ENCODE results near the gene BCAS4. TPM values are rescaled to one million over a fixed set of nuclear protein-coding genes. Genes with fewer than 3 reads are reported as not detected.

BCAS4 gene
- total RNA-seq, 8 experiments from 2014 or later: 2.4 to 20.3 (median 12.0) TPM

DNA sequence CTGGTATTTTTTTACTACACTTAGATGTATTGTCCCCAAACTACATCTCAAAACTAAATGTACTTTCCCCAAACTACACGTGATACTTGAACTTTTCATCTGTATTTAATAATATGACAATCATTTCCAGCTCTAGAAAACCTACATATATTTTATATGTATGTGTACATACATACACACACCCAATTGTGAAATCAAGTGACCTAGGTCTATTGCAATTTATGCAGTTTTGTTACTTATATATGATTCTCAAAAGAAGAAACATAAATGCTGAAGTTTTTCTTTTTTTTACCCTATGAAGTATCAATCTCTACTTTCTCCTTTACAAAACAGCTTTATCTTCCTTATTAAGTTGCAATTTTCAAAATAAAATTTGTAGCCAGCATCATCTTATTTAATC is 131.7 kb downstream of the BCAS4 start:
- WGBS, 10 experiments: 13 to 100% (median 73%) methylated on average over 1 of the region's 1 CpG
- in situ Hi-C loops (cut with MboI; ENCODE audit: low pct_unique_long_range_greater_than_20kb in 2 of 9, low sequenced_read_pairs in 9 of 9, unreplicated experiment in 9 of 9): no loop called here
- H3K4me1 ChIP-seq (replicated peaks in 1 of 2): peaks cover 38 to 54% of the 10 kb centered on the region in 2 donors
- no peak overlapping the region for H3K27ac ChIP-seq
- H3K4me3 ChIP-seq: no peak overlapping the region
- ATAC-seq (replicated peaks in 6 of 8): no peak

Other genes starting within 250 kb of the BCAS4 start
- 10 to 100 TPM in 1 of 8 experiments, 1 to 10 TPM in 7; 1.0 to 13.0 (median 2.8) TPM for gene RIPOR3, start 103.5 kb upstream of the BCAS4 start, total RNA-seq
- 10 to 100 TPM in 1 of 8 experiments, 1 to 10 TPM in 7; 1.5 to 12.7 (median 6.6) TPM for gene PARD6B, start 63.5 kb upstream of the BCAS4 start, total RNA-seq
- 100 to 1,000 TPM in 1 of 8 experiments, 10 to 100 TPM in 7; 11.6 to 121 (median 55.7) TPM for gene ADNP, start 136.4 kb downstream of the BCAS4 start, total RNA-seq
- 10 to 100 TPM; 44.3 to 99.6 (median 66.4) TPM for gene DPM1, start 163.5 kb downstream of the BCAS4 start, total RNA-seq
- gene MOCS3, start 163.8 kb downstream of the BCAS4 start, total RNA-seq: 1 to 10 TPM; 4.1 to 9.3 (median 6.0) TPM
- gene KCNG1, start 228.0 kb downstream of the BCAS4 start, total RNA-seq: 10 to 100 TPM in 2 of 8 experiments, 1 to 10 TPM in 3, under 1 TPM in 3; 0.70 to 24.2 (median 5.7) TPM